H9 (cell line): ENCODE measurements around the gene GRAPL. TPM values are rescaled to one million over a fixed set of nuclear protein-coding genes. Genes with fewer than 3 reads are reported as not detected.
"Not testable (repeated sequence)": the region's sequence is repeated elsewhere in the genome, so short reads cannot be mapped to it uniquely, and the experiment has no call there.

ENCODE experiments used
- DNase-seq: peaks from one replicate; pipeline ENCODE4 v3.0.0-alpha.2; 2017
- H2AFZ ChIP-seq: one replicate; pipeline ENCODE4 v1.6.1; 2013; ENCODE audit warnings: mild to moderate bottlenecking, low read length, control low read depth, moderate library complexity
- H2AK5ac ChIP-seq: 2 replicates; pipeline ENCODE4 v1.6.1; 2013; ENCODE audit warnings: low read length, control low read depth, mixed read lengths; ENCODE audit not compliant: insufficient read length
- H2BK120ac ChIP-seq: one replicate; pipeline ENCODE4 v1.6.1; 2013; ENCODE audit warnings: low read depth, mild to moderate bottlenecking, low read length, control low read depth, inconsistent platforms; ENCODE audit not compliant: poor library complexity, severe bottlenecking
- H2BK12ac ChIP-seq: 2 replicates; pipeline ENCODE4 v1.6.1; 2013; ENCODE audit warnings: low read length, control low read depth, mixed read lengths, low read depth; ENCODE audit not compliant: insufficient read length
- H2BK15ac ChIP-seq: 2 replicates; pipeline ENCODE4 v1.6.1; 2013; ENCODE audit warnings: low read depth, low read length, control low read depth
- H2BK20ac ChIP-seq: one replicate; pipeline ENCODE4 v1.6.1; 2013; ENCODE audit warnings: low read depth, mild to moderate bottlenecking, low read length, control low read depth, inconsistent platforms; ENCODE audit not compliant: poor library complexity, severe bottlenecking
- H2BK5ac ChIP-seq: 2 replicates; pipeline ENCODE4 v1.6.1; 2013; ENCODE audit warnings: low read length, control low read depth, mixed read lengths; ENCODE audit not compliant: insufficient read length
- H3K14ac ChIP-seq: 2 replicates; pipeline ENCODE4 v1.6.1; 2013; ENCODE audit warnings: low read length, control low read depth; ENCODE audit not compliant: insufficient read depth
- H3K18ac ChIP-seq: 2 replicates; pipeline ENCODE4 v1.6.1; 2013; ENCODE audit warnings: low read depth, mild to moderate bottlenecking, mixed read lengths, low read length, control low read depth; ENCODE audit not compliant: insufficient read length
- H3K23ac ChIP-seq: 2 replicates; pipeline ENCODE4 v1.6.1; 2013; ENCODE audit warnings: low read length, control low read depth, mixed read lengths, low read depth; ENCODE audit not compliant: insufficient read length
- H3K23me2 ChIP-seq: 2 replicates; pipeline ENCODE4 v1.6.1; 2013; ENCODE audit warnings: low read depth, mild to moderate bottlenecking, mixed read lengths, low read length, control low read depth; ENCODE audit not compliant: insufficient read length, poor library complexity, severe bottlenecking
- H3K27ac ChIP-seq: 2 replicates; pipeline ENCODE4 v1.5.1; 2013; ENCODE audit warnings: low read length, control low read depth, mixed read lengths, low read depth; ENCODE audit not compliant: insufficient read length
- H3K27me3 ChIP-seq: 2 replicates; pipeline ENCODE4 v1.6.1; 2013; ENCODE audit warnings: low read length, control low read depth, inconsistent platforms; ENCODE audit not compliant: insufficient read depth
- H3K4ac ChIP-seq: 2 replicates; pipeline ENCODE4 v1.6.1; 2013; ENCODE audit warnings: low read depth, mild to moderate bottlenecking, control low read depth, inconsistent platforms, low read length, moderate library complexity
- H3K4me1 ChIP-seq: 2 replicates; pipeline ENCODE4 v1.6.1; 2013; ENCODE audit warnings: low read length, control low read depth, inconsistent platforms; ENCODE audit not compliant: insufficient read depth
- H3K4me2 ChIP-seq: 2 replicates; pipeline ENCODE4 v1.6.1; 2013; ENCODE audit warnings: low read length, control low read depth, mixed read lengths; ENCODE audit not compliant: insufficient read length, insufficient read depth
- H3K56ac ChIP-seq: 2 replicates; pipeline ENCODE4 v1.6.1; 2013; ENCODE audit warnings: low read depth, mild to moderate bottlenecking, mixed read lengths, low read length, control low read depth; ENCODE audit not compliant: insufficient read length
- H3K79me1 ChIP-seq: 2 replicates; pipeline ENCODE4 v1.6.1; 2013; ENCODE audit warnings: low read depth, mild to moderate bottlenecking, moderate library complexity, low read length, control low read depth, inconsistent platforms; ENCODE audit not compliant: insufficient read depth, poor library complexity, severe bottlenecking
- H3K79me2 ChIP-seq: 2 replicates; pipeline ENCODE4 v1.6.1; 2013; ENCODE audit warnings: low read length, control low read depth, inconsistent platforms; ENCODE audit not compliant: insufficient read depth
- H3K9ac ChIP-seq: 2 replicates; pipeline ENCODE4 v1.6.1; 2013; ENCODE audit warnings: low read length, control low read depth, mixed read lengths; ENCODE audit not compliant: insufficient read length; ENCODE audit errors: extremely low read depth
- H3K9me3 ChIP-seq: one replicate; pipeline ENCODE4 v1.6.1; 2013; ENCODE audit warnings: low read depth, low read length, inconsistent platforms; ENCODE audit not compliant: control insufficient read depth
- H3T11ph ChIP-seq: one replicate; pipeline ENCODE4 v1.6.1; 2013; ENCODE audit warnings: mild to moderate bottlenecking, low read length, control low read depth, inconsistent platforms
- H4K20me1 ChIP-seq: one replicate; pipeline ENCODE4 v1.6.1; 2013; ENCODE audit not compliant: control insufficient read depth, insufficient read length, insufficient read depth
- H4K5ac ChIP-seq: 2 replicates; pipeline ENCODE4 v1.6.1; 2013; ENCODE audit warnings: low read depth, mild to moderate bottlenecking, mixed read lengths, low read length, control low read depth; ENCODE audit not compliant: insufficient read length
- H4K8ac ChIP-seq: replicated peaks from 2 replicates; pipeline ENCODE4 v1.6.1; 2013; ENCODE audit warnings: low read length, control low read depth, mixed read lengths, low read depth; ENCODE audit not compliant: insufficient read length
- H4K91ac ChIP-seq: 2 replicates; pipeline ENCODE4 v1.6.1; 2013; ENCODE audit warnings: low read depth, mild to moderate bottlenecking, moderate library complexity, mixed read lengths, low read length, control low read depth; ENCODE audit not compliant: insufficient read length
- H3K27ac Mint-ChIP-seq, 3 experiments: 2 replicates in 2 of 3; 3 replicates in 1 of 3; pipeline ENCODE4 v1.8.0; 2020 to 2021; ENCODE audit warnings: mixed read lengths in 3 of 3, mild to moderate bottlenecking in 1 of 3, moderate library complexity in 1 of 3
- H3K27me3 Mint-ChIP-seq: 2 replicates; pipeline ENCODE4 v1.8.0; 2021; ENCODE audit warnings: low read depth, mild to moderate bottlenecking, moderate library complexity, mixed read lengths
- H3K36me3 Mint-ChIP-seq, 3 experiments: 2 replicates in 2 of 3; 3 replicates in 1 of 3; pipeline ENCODE4 v1.8.0; 2020 to 2021; ENCODE audit warnings: low read depth in 3 of 3, mixed read lengths in 3 of 3; ENCODE audit not compliant: insufficient read depth in 1 of 3
- H3K4me1 Mint-ChIP-seq, 2 experiments: 2 replicates each; pipeline ENCODE4 v1.8.0; 2020; ENCODE audit warnings: mixed read lengths in 2 of 2
- H3K4me3 Mint-ChIP-seq, 2 experiments: 2 replicates in 1 of 2; 3 replicates in 1 of 2; pipeline ENCODE4 v1.8.0; 2020 to 2021; ENCODE audit warnings: mild to moderate bottlenecking in 2 of 2, mixed read lengths in 2 of 2, moderate library complexity in 1 of 2
- H3K9me3 Mint-ChIP-seq, 2 experiments: 2 replicates in 1 of 2; 3 replicates in 1 of 2; pipeline ENCODE4 v1.8.0; 2020; ENCODE audit warnings: mild to moderate bottlenecking in 2 of 2, mixed read lengths in 2 of 2, moderate library complexity in 1 of 2
- WGBS: extraction: QIAGEN DNeasy Blood & Tissue Kit; methylation state at CpG from one replicate; pipeline ENCODE4 v1.1.7; 2013; ENCODE audit warnings: missing lambda C conversion rate, low lambda C conversion rate, mixed read lengths; ENCODE audit not compliant: insufficient read length; ENCODE audit errors: extremely low coverage; 5-methylcytosine and 5-hydroxymethylcytosine counted together
- total RNA-seq: library from RNA; stranded (reverse); gene quantifications from 2 replicates; pipeline ENCODE4 v1.2.1, GENCODE V29; 2021

The GRAPL gene
- total RNA-seq, 1 experiment from 2014 or later: 0.55 TPM

DNA sequence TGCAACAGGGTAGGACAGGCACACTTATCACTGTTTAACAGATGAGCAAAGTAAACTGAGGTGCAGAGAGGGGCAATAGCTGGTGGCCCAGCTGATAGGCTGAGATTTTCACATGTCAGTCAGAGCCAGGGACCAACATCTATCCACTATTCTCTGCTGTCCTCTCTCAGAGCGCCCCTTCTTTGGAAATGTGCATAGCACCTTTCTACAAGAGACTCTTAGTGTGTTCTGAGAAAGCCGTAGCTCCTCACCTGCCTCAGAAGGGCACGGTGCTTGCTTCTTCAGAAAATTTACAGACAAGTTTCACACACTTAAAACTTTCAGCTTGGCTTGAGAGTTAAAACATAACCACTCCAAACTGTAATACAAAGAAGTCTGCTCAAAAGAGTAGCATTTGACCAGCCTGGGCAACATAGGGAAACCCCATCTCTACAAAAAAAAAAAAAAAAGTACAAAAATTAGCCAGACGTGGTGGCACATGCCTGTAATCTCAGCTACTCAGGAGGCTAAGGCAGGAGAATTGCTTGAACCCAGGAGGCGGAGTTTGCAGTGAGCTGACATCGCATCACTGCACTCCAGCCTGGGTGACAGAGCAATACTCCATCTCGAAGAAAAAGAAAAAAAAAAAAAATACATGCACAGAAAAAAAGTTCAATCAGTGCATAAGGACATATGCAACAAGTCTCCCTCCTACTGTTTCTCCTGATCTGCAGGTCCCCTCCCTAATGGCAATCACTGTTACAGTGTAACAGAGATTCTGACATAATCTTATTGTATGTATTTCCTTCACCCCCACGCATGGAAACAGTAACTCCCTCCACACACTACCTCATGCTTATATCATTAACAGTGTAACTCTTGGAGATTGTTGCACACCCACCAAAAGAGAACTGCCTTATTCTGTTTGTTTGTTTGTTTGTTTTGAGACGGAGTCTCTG is 23.6 kb downstream of the GRAPL start:
- H2BK20ac ChIP-seq, H3K4me1 Mint-ChIP-seq, H3T11ph ChIP-seq, H2BK15ac ChIP-seq, DNase-seq, H3K9me3 Mint-ChIP-seq, H3K4me3 Mint-ChIP-seq, H3K4me1 ChIP-seq, H3K27me3 Mint-ChIP-seq, H2BK120ac ChIP-seq, H3K18ac ChIP-seq, H3K23me2 ChIP-seq, H2BK12ac ChIP-seq, H3K36me3 Mint-ChIP-seq, H3K4me2 ChIP-seq, H4K5ac ChIP-seq, H4K20me1 ChIP-seq, H3K14ac ChIP-seq, H3K27me3 ChIP-seq, H2AK5ac ChIP-seq, H3K27ac Mint-ChIP-seq, H3K79me2 ChIP-seq, H3K27ac ChIP-seq, H2AFZ ChIP-seq, H3K56ac ChIP-seq, H3K23ac ChIP-seq, H4K8ac ChIP-seq, H3K9ac ChIP-seq, H4K91ac ChIP-seq, H3K4ac ChIP-seq, H2BK5ac ChIP-seq, H3K9me3 ChIP-seq, H3K79me1 ChIP-seq: not testable (repeated sequence)
- WGBS: no CpG with 5 or more reads among the region's 9 CpGs

DNA sequence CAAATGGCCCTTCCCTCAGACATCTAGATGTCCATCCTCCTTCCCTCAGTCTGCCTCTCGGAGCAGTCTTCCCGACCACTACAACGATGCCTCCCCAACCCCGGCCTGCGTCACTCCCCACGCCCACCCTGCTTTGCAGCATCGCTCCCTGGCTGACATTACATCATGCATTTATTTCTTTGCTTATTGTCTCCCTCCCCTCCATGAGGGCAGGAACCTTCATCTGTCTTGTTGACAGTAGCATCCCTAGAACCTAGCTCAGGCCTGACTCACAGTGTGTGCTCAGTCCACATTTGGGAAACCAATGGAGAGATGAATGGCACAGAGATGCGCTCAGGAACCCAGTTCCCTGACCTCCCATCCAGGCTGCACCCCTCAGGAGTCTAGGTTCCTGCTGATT is 30.2 kb downstream of the GRAPL start:
- H3K36me3 Mint-ChIP-seq, H3K23ac ChIP-seq, H2BK12ac ChIP-seq, H2BK5ac ChIP-seq, H4K20me1 ChIP-seq, H2AK5ac ChIP-seq, H4K91ac ChIP-seq, H3K4me1 ChIP-seq, H2AFZ ChIP-seq, H3K27ac ChIP-seq, H3K27me3 Mint-ChIP-seq, H3K14ac ChIP-seq, H4K5ac ChIP-seq, H4K8ac ChIP-seq, H3K27ac Mint-ChIP-seq, H2BK15ac ChIP-seq, H3K27me3 ChIP-seq, H3K56ac ChIP-seq, H3K79me1 ChIP-seq, H3K9ac ChIP-seq, H3K4ac ChIP-seq, DNase-seq, H3K18ac ChIP-seq, H3K9me3 ChIP-seq, H3K4me3 Mint-ChIP-seq, H2BK120ac ChIP-seq, H3T11ph ChIP-seq, H3K9me3 Mint-ChIP-seq, H3K23me2 ChIP-seq, H3K79me2 ChIP-seq, H2BK20ac ChIP-seq, H3K4me1 Mint-ChIP-seq, H3K4me2 ChIP-seq: not testable (repeated sequence)
- no CpG with 5 or more reads among the region's 8 CpGs for WGBS
